Mesendoderm (in vitro differentiated cells): Measurements from ENCODE around the gene XRRA1.

Source experiments
- DNase-seq: peaks from one replicate; pipeline ENCODE4 v3.0.0; 2013
- H2AK5ac ChIP-seq: 2 replicates; pipeline ENCODE4 v1.6.1; 2013; ENCODE audit warnings: low read length, inconsistent platforms
- H2BK120ac ChIP-seq: 2 replicates; pipeline ENCODE4 v1.6.1; 2013; ENCODE audit warnings: low read depth, mild to moderate bottlenecking, low read length, moderate library complexity, mixed read lengths
- H2BK15ac ChIP-seq: replicated peaks from 2 replicates; pipeline ENCODE4 v1.6.1; 2013; ENCODE audit warnings: low read depth, mild to moderate bottlenecking, moderate library complexity
- H2BK5ac ChIP-seq: 2 replicates; pipeline ENCODE4 v1.6.1; 2013; ENCODE audit warnings: low read length, inconsistent platforms
- H3K18ac ChIP-seq: 2 replicates; pipeline ENCODE4 v1.6.1; 2013; ENCODE audit warnings: mild to moderate bottlenecking, low read length, mixed read lengths
- H3K23ac ChIP-seq: one replicate; pipeline ENCODE4 v1.6.1; 2013; ENCODE audit warnings: low read length
- H3K27ac ChIP-seq: 2 replicates; pipeline ENCODE4 v1.5.1; 2013; ENCODE audit warnings: low read depth, mild to moderate bottlenecking, inconsistent platforms, low read length, moderate library complexity
- H3K27me3 ChIP-seq: 2 replicates; pipeline ENCODE4 v1.6.1; 2013; ENCODE audit warnings: low read length, control low read depth, mild to moderate bottlenecking, inconsistent platforms; ENCODE audit not compliant: insufficient read depth, poor library complexity
- H3K36me3 ChIP-seq: 2 replicates; pipeline ENCODE4 v1.6.1; 2013; ENCODE audit warnings: low read length, inconsistent platforms; ENCODE audit not compliant: control insufficient read depth, insufficient read depth
- H3K4ac ChIP-seq: one replicate; pipeline ENCODE4 v1.6.1; 2013; ENCODE audit warnings: low read depth, mild to moderate bottlenecking, low read length, moderate library complexity
- H3K4me1 ChIP-seq: 2 replicates; pipeline ENCODE4 v1.6.1; 2013; ENCODE audit warnings: low read depth, low read length, inconsistent platforms; ENCODE audit not compliant: control insufficient read depth
- H3K4me2 ChIP-seq: 2 replicates; pipeline ENCODE4 v1.6.1; 2013; ENCODE audit warnings: low read length
- H3K4me3 ChIP-seq: 2 replicates; pipeline ENCODE4 v1.5.1; 2013; ENCODE audit warnings: mild to moderate bottlenecking, low read length
- H3K56ac ChIP-seq: one replicate; pipeline ENCODE4 v1.6.1; 2013; ENCODE audit warnings: low read length
- H3K79me1 ChIP-seq: 2 replicates; pipeline ENCODE4 v1.6.1; 2013; ENCODE audit warnings: low read length, inconsistent platforms
- H3K79me2 ChIP-seq: 2 replicates; pipeline ENCODE4 v1.6.1; 2013; ENCODE audit warnings: mild to moderate bottlenecking, low read length; ENCODE audit not compliant: control insufficient read depth, insufficient read depth
- H3K9ac ChIP-seq: 2 replicates; pipeline ENCODE4 v1.6.1; 2013; ENCODE audit warnings: low read length, inconsistent platforms
- H4K5ac ChIP-seq: one replicate; pipeline ENCODE4 v1.6.1; 2013; ENCODE audit warnings: low read length
- H4K8ac ChIP-seq: one replicate; pipeline ENCODE4 v1.6.1; 2013; ENCODE audit warnings: low read depth, mild to moderate bottlenecking, control low read depth, low read length, moderate library complexity
- WGBS: extraction: QIAGEN DNeasy Blood & Tissue Kit; methylation state at CpG from one replicate; pipeline ENCODE4 v1.1.7; 2013; ENCODE audit warnings: low lambda C conversion rate, missing lambda C conversion rate; ENCODE audit not compliant: insufficient coverage; ENCODE audit errors: extremely low coverage; 5-methylcytosine and 5-hydroxymethylcytosine counted together

The XRRA1 gene

GRCh38 chr11:74936976-74937375, 11.9 kb downstream of the XRRA1 start:
- Histone ChIP-seq H2BK5ac (no peak overlapping the region), H3K18ac (no peak overlapping the region), H3K4me2 (no peak overlapping the region), H3K4me1 (no peaks in the 10 kb centered on the region), H3K4me3 (no peak overlapping the region), H3K36me3 (no peaks in the 10 kb centered on the region), H2BK15ac (no peak overlapping the region), H4K8ac (no peak overlapping the region), H3K79me1 (no peaks in the 10 kb centered on the region), H3K27me3 (no peaks in the 10 kb centered on the region), H3K9ac (no peak overlapping the region), H4K5ac (no peak overlapping the region), H2AK5ac (no peak overlapping the region), H3K79me2 (no peaks in the 10 kb centered on the region), H3K4ac (no peak overlapping the region), H3K27ac (no peak overlapping the region), H3K56ac (no peak overlapping the region), H3K23ac (no peak overlapping the region), H2BK120ac (no peak overlapping the region)
- no peak for DNase-seq
- WGBS: no CpG with 5 or more reads among the region's 5 CpGs

GRCh38 chr11:74936087-74936486, 12.8 kb downstream of the XRRA1 start:
- no peak overlapping the region for H2BK120ac ChIP-seq
- no peak overlapping the region for H4K8ac ChIP-seq
- no peaks in the 10 kb centered on the region for H3K79me2 ChIP-seq
- no peaks in the 10 kb centered on the region for H3K4me1 ChIP-seq
- no peak overlapping the region for H3K4ac ChIP-seq
- H4K5ac ChIP-seq: no peak overlapping the region
- DNase-seq: no peak
- no peak overlapping the region for H3K18ac ChIP-seq
- no peak overlapping the region for H2BK5ac ChIP-seq
- no peak overlapping the region for H2BK15ac ChIP-seq
- H3K36me3 ChIP-seq: no peaks in the 10 kb centered on the region
- no peak overlapping the region for H3K4me2 ChIP-seq
- no peaks in the 10 kb centered on the region for H3K79me1 ChIP-seq
- no peak overlapping the region for H3K23ac ChIP-seq
- WGBS: no CpG with 5 or more reads among the region's 2 CpGs
- H3K9ac ChIP-seq: no peak overlapping the region
- H3K27ac ChIP-seq: no peak overlapping the region
- no peaks in the 10 kb centered on the region for H3K27me3 ChIP-seq
- H2AK5ac ChIP-seq: no peak overlapping the region
- H3K4me3 ChIP-seq: no peak overlapping the region
- no peak overlapping the region for H3K56ac ChIP-seq

- Histone ChIP-seq H3K4me3 (no peak overlapping the region), H3K79me2 (no peaks in the 10 kb centered on the region), H3K9ac (no peak overlapping the region), H2AK5ac (no peak overlapping the region), H2BK15ac (no peak overlapping the region), H4K5ac (no peak overlapping the region), H4K8ac (no peak overlapping the region), H3K23ac (no peak overlapping the region), H3K4me1 (no peaks in the 10 kb centered on the region), H2BK120ac (no peak overlapping the region), H3K79me1 (no peaks in the 10 kb centered on the region), H2BK5ac (no peak overlapping the region), H3K56ac (no peak overlapping the region), H3K4me2 (no peak overlapping the region), H3K27ac (no peak overlapping the region), H3K4ac (no peak overlapping the region), H3K36me3 (no peaks in the 10 kb centered on the region), H3K27me3 (no peaks in the 10 kb centered on the region), H3K18ac (no peak overlapping the region)
- no CpG with 5 or more reads among the region's 2 CpGs for WGBS
- DNase-seq: no peak
Measured at GRCh38 chr11:74935285-74935684, 13.6 kb downstream of the XRRA1 start.

- Histone ChIP-seq H3K56ac (no peak overlapping the region), H3K4ac (no peak overlapping the region), H3K4me1 (no peaks in the 10 kb centered on the region), H3K36me3 (no peaks in the 10 kb centered on the region), H3K4me3 (no peak overlapping the region), H4K5ac (no peak overlapping the region), H3K79me2 (no peaks in the 10 kb centered on the region), H4K8ac (no peak overlapping the region), H2BK120ac (no peak overlapping the region), H2BK5ac (no peak overlapping the region), H3K9ac (no peak overlapping the region), H3K27ac (no peak overlapping the region), H2BK15ac (no peak overlapping the region), H3K18ac (no peak overlapping the region), H3K23ac (no peak overlapping the region), H3K27me3 (no peaks in the 10 kb centered on the region), H3K79me1 (no peaks in the 10 kb centered on the region), H2AK5ac (no peak overlapping the region), H3K4me2 (no peak overlapping the region)
- no peak for DNase-seq
- 100% methylated on average over 2 of the region's 2 CpGs for WGBS
Measured at GRCh38 chr11:74933765-74934164, 15.1 kb downstream of the XRRA1 start.

- no peak overlapping the region for H2BK15ac ChIP-seq
- H3K9ac ChIP-seq: no peak overlapping the region
- H3K79me2 ChIP-seq: no peaks in the 10 kb centered on the region
- no peaks in the 10 kb centered on the region for H3K4me1 ChIP-seq
- H3K4me3 ChIP-seq: no peak overlapping the region
- no peak overlapping the region for H3K23ac ChIP-seq
- no peak overlapping the region for H3K4me2 ChIP-seq
- H2BK120ac ChIP-seq: no peak overlapping the region
- no peak overlapping the region for H3K18ac ChIP-seq
- no peak overlapping the region for H4K8ac ChIP-seq
- no CpG with 5 or more reads among the region's 2 CpGs for WGBS
- H2AK5ac ChIP-seq: no peak overlapping the region
- H3K36me3 ChIP-seq: no peaks in the 10 kb centered on the region
- no peaks in the 10 kb centered on the region for H3K27me3 ChIP-seq
- H3K4ac ChIP-seq: no peak overlapping the region
- no peaks in the 10 kb centered on the region for H3K79me1 ChIP-seq
- DNase-seq: no peak
- no peak overlapping the region for H2BK5ac ChIP-seq
- no peak overlapping the region for H3K27ac ChIP-seq
- H4K5ac ChIP-seq: no peak overlapping the region
- H3K56ac ChIP-seq: no peak overlapping the region
Measured at GRCh38 chr11:74932797-74933196, 16.1 kb downstream of the XRRA1 start.

- H2AK5ac ChIP-seq: no peak overlapping the region
- H3K27ac ChIP-seq: no peak overlapping the region
- no peaks in the 10 kb centered on the region for H3K79me2 ChIP-seq
- no CpG with 5 or more reads among the region's 5 CpGs for WGBS
- no peak for DNase-seq
- H3K18ac ChIP-seq: no peak overlapping the region
- H3K4me1 ChIP-seq: no peaks in the 10 kb centered on the region
- H3K4ac ChIP-seq: no peak overlapping the region
- H3K56ac ChIP-seq: no peak overlapping the region
- H3K4me3 ChIP-seq: no peak overlapping the region
- H4K8ac ChIP-seq: no peak overlapping the region
- no peaks in the 10 kb centered on the region for H3K27me3 ChIP-seq
- H2BK5ac ChIP-seq: no peak overlapping the region
- no peak overlapping the region for H4K5ac ChIP-seq
- no peaks in the 10 kb centered on the region for H3K36me3 ChIP-seq
- no peak overlapping the region for H3K4me2 ChIP-seq
- H3K79me1 ChIP-seq: no peaks in the 10 kb centered on the region
- H3K23ac ChIP-seq: no peak overlapping the region
- H2BK120ac ChIP-seq: no peak overlapping the region
- no peak overlapping the region for H3K9ac ChIP-seq
- H2BK15ac ChIP-seq: no peak overlapping the region
Measured at GRCh38 chr11:74932169-74932568, 16.7 kb downstream of the XRRA1 start.
